Mesendoderm (in vitro differentiated cells): ENCODE data around the gene TMEM39A. TPM values are rescaled to one million over a fixed set of nuclear protein-coding genes. Genes with fewer than 3 reads are reported as not detected.

Experiments
- DNase-seq: peaks from one replicate; pipeline ENCODE4 v3.0.0; 2013
- H2AK5ac ChIP-seq: 2 replicates; pipeline ENCODE4 v1.6.1; 2013; ENCODE audit warnings: low read length, inconsistent platforms
- H2BK120ac ChIP-seq: 2 replicates; pipeline ENCODE4 v1.6.1; 2013; ENCODE audit warnings: low read depth, mild to moderate bottlenecking, low read length, moderate library complexity, mixed read lengths
- H2BK15ac ChIP-seq: replicated peaks from 2 replicates; pipeline ENCODE4 v1.6.1; 2013; ENCODE audit warnings: low read depth, mild to moderate bottlenecking, moderate library complexity
- H2BK5ac ChIP-seq: 2 replicates; pipeline ENCODE4 v1.6.1; 2013; ENCODE audit warnings: low read length, inconsistent platforms
- H3K18ac ChIP-seq: 2 replicates; pipeline ENCODE4 v1.6.1; 2013; ENCODE audit warnings: mild to moderate bottlenecking, low read length, mixed read lengths
- H3K23ac ChIP-seq: one replicate; pipeline ENCODE4 v1.6.1; 2013; ENCODE audit warnings: low read length
- H3K27ac ChIP-seq: 2 replicates; pipeline ENCODE4 v1.5.1; 2013; ENCODE audit warnings: low read depth, mild to moderate bottlenecking, inconsistent platforms, low read length, moderate library complexity
- H3K27me3 ChIP-seq: 2 replicates; pipeline ENCODE4 v1.6.1; 2013; ENCODE audit warnings: low read length, control low read depth, mild to moderate bottlenecking, inconsistent platforms; ENCODE audit not compliant: insufficient read depth, poor library complexity
- H3K36me3 ChIP-seq: 2 replicates; pipeline ENCODE4 v1.6.1; 2013; ENCODE audit warnings: low read length, inconsistent platforms; ENCODE audit not compliant: control insufficient read depth, insufficient read depth
- H3K4ac ChIP-seq: one replicate; pipeline ENCODE4 v1.6.1; 2013; ENCODE audit warnings: low read depth, mild to moderate bottlenecking, low read length, moderate library complexity
- H3K4me1 ChIP-seq: 2 replicates; pipeline ENCODE4 v1.6.1; 2013; ENCODE audit warnings: low read depth, low read length, inconsistent platforms; ENCODE audit not compliant: control insufficient read depth
- H3K4me2 ChIP-seq: 2 replicates; pipeline ENCODE4 v1.6.1; 2013; ENCODE audit warnings: low read length
- H3K4me3 ChIP-seq: 2 replicates; pipeline ENCODE4 v1.5.1; 2013; ENCODE audit warnings: mild to moderate bottlenecking, low read length
- H3K56ac ChIP-seq: one replicate; pipeline ENCODE4 v1.6.1; 2013; ENCODE audit warnings: low read length
- H3K79me1 ChIP-seq: 2 replicates; pipeline ENCODE4 v1.6.1; 2013; ENCODE audit warnings: low read length, inconsistent platforms
- H3K79me2 ChIP-seq: 2 replicates; pipeline ENCODE4 v1.6.1; 2013; ENCODE audit warnings: mild to moderate bottlenecking, low read length; ENCODE audit not compliant: control insufficient read depth, insufficient read depth
- H3K9ac ChIP-seq: 2 replicates; pipeline ENCODE4 v1.6.1; 2013; ENCODE audit warnings: low read length, inconsistent platforms
- H4K5ac ChIP-seq: one replicate; pipeline ENCODE4 v1.6.1; 2013; ENCODE audit warnings: low read length
- H4K8ac ChIP-seq: one replicate; pipeline ENCODE4 v1.6.1; 2013; ENCODE audit warnings: low read depth, mild to moderate bottlenecking, control low read depth, low read length, moderate library complexity
- WGBS: extraction: QIAGEN DNeasy Blood & Tissue Kit; methylation state at CpG from one replicate; pipeline ENCODE4 v1.1.7; 2013; ENCODE audit warnings: low lambda C conversion rate, missing lambda C conversion rate; ENCODE audit not compliant: insufficient coverage; ENCODE audit errors: extremely low coverage; 5-methylcytosine and 5-hydroxymethylcytosine counted together
- polyA plus RNA-seq, 2 experiments: library from polyadenylated mRNA; stranded (reverse); fragments of 200-250 nt; gene quantifications; one replicate each; pipeline ENCODE4 v1.2.3, GENCODE V29; 2013

The TMEM39A gene, protein sequence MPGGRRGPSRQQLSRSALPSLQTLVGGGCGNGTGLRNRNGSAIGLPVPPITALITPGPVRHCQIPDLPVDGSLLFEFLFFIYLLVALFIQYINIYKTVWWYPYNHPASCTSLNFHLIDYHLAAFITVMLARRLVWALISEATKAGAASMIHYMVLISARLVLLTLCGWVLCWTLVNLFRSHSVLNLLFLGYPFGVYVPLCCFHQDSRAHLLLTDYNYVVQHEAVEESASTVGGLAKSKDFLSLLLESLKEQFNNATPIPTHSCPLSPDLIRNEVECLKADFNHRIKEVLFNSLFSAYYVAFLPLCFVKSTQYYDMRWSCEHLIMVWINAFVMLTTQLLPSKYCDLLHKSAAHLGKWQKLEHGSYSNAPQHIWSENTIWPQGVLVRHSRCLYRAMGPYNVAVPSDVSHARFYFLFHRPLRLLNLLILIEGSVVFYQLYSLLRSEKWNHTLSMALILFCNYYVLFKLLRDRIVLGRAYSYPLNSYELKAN
- 16.6 TPM for polyA plus RNA-seq (2013, experiment 1 of 2)
- 15.9 TPM for polyA plus RNA-seq (2013, experiment 2 of 2)

GRCh38 chr3:119463171-119464169 lies at the start of gene TMEM39A:
Gene TMEM39A, minus strand, starts transcription at chr3:119463615. Its CDS starts 1,541 bp downstream, at chr3:119462074.
- H3K27ac ChIP-seq: no peak within 1 kb of the TSS
- WGBS: no CpG with 5 or more reads among the region's 51 CpGs
- DNase-seq: peak; percentile 99
- H2BK15ac ChIP-seq: no peak within 1 kb of the TSS
- H3K27me3 ChIP-seq: no peaks in the 10 kb centered on the region
- H3K79me1 ChIP-seq: peaks cover 2% of the 10 kb centered on the region
- peaks cover 18% of the 10 kb centered on the region for H3K79me2 ChIP-seq
- H3K4me3 ChIP-seq: peak within 1 kb of the TSS; percentile 68
- peak within 1 kb of the TSS; percentile 95 for H3K56ac ChIP-seq
- peak within 1 kb of the TSS; percentile 79 for H3K4me2 ChIP-seq
- peak within 1 kb of the TSS; percentile 78 for H3K9ac ChIP-seq
- no peak within 1 kb of the TSS for H3K23ac ChIP-seq
- no peaks in the 10 kb centered on the region for H3K36me3 ChIP-seq
- H3K4me1 ChIP-seq: peaks cover 5% of the 10 kb centered on the region
- peak within 1 kb of the TSS; percentile 90 for H2AK5ac ChIP-seq
- H3K18ac ChIP-seq: no peak within 1 kb of the TSS
- no peak within 1 kb of the TSS for H2BK120ac ChIP-seq
- H4K5ac ChIP-seq: peak within 1 kb of the TSS; percentile 71
- H2BK5ac ChIP-seq: no peak within 1 kb of the TSS
- H3K4ac ChIP-seq: peak within 1 kb of the TSS; percentile 62
- H4K8ac ChIP-seq: no peak within 1 kb of the TSS

DNA sequence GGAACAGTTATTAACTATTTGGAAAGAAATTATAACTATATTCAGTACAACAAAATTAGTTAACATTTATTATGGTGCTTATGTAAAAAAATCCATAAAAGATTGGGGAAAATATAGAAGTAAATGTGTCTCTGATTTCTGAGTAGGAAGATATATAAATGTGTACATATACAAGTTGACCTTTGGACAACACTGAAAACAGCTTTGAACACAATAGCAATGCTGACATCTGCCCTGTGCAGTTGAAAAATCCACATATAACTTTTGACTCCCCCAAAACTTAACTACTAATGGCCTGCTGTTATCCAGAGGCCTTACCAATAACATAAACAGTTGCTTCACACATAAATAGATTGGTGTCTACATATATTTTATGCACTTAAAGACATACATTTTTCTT lies 47.3 kb upstream of the TMEM39A start:
- Histone ChIP-seq H3K27me3 (no peaks in the 10 kb centered on the region), H2BK5ac (no peak overlapping the region), H3K9ac (no peak overlapping the region), H2BK15ac (no peak overlapping the region), H3K18ac (no peak overlapping the region), H3K4me2 (no peak overlapping the region), H3K4me1 (no peaks in the 10 kb centered on the region), H3K4ac (no peak overlapping the region), H3K79me2 (no peaks in the 10 kb centered on the region), H3K36me3 (no peaks in the 10 kb centered on the region), H2AK5ac (no peak overlapping the region), H2BK120ac (no peak overlapping the region), H3K56ac (no peak overlapping the region), H4K5ac (no peak overlapping the region), H3K23ac (no peak overlapping the region), H3K79me1 (no peaks in the 10 kb centered on the region), H4K8ac (no peak overlapping the region), H3K27ac (no peak overlapping the region), H3K4me3 (no peak overlapping the region)
- DNase-seq: no peak

GRCh38 chr3:119508172-119508845 lies 44.9 kb upstream of the TMEM39A start:
- WGBS: no CpG with 5 or more reads among the region's 1 CpG
- Histone ChIP-seq H3K36me3 (no peaks in the 10 kb centered on the region), H3K56ac (no peak overlapping the region), H2BK5ac (no peak overlapping the region), H3K4me3 (no peak overlapping the region), H4K8ac (no peak overlapping the region), H3K27me3 (no peaks in the 10 kb centered on the region), H3K4me2 (no peak overlapping the region), H3K9ac (no peak overlapping the region), H3K23ac (no peak overlapping the region), H3K27ac (no peak overlapping the region), H3K4me1 (no peaks in the 10 kb centered on the region), H2BK120ac (no peak overlapping the region), H3K18ac (no peak overlapping the region), H3K79me2 (no peaks in the 10 kb centered on the region), H2BK15ac (no peak overlapping the region), H2AK5ac (no peak overlapping the region), H3K4ac (no peak overlapping the region), H4K5ac (no peak overlapping the region), H3K79me1 (peaks cover 3% of the 10 kb centered on the region)
- no peak for DNase-seq

DNA sequence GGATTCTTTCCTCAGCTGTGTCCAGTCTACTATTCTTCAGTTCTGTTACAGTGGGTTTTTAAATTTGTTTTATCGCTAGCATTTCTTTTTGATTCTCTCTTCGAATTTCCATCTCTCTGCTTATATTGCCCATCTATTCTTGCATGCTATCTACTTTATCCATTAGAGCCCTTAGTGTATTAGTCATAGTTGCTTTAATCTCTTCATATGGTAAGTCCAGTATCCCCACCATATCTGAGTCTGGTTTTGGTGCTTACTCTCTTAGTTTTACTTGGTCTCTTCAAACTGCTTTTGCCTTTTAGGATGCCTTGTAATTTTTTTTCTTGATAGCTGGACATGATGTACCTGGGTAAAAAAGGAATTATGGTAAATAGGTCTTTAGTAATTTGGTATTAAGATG lies 44.0 kb upstream of the TMEM39A start:
- Histone ChIP-seq H3K4me2 (no peak overlapping the region), H3K36me3 (no peaks in the 10 kb centered on the region), H3K79me2 (no peaks in the 10 kb centered on the region), H3K4me3 (no peak overlapping the region), H3K9ac (no peak overlapping the region), H3K23ac (no peak overlapping the region), H4K8ac (no peak overlapping the region), H2AK5ac (no peak overlapping the region), H3K27ac (no peak overlapping the region), H4K5ac (no peak overlapping the region), H3K27me3 (no peaks in the 10 kb centered on the region), H2BK5ac (no peak overlapping the region), H3K56ac (no peak overlapping the region), H3K79me1 (peaks cover 3% of the 10 kb centered on the region), H3K18ac (no peak overlapping the region), H3K4ac (no peak overlapping the region), H2BK120ac (no peak overlapping the region), H2BK15ac (no peak overlapping the region), H3K4me1 (no peaks in the 10 kb centered on the region)
- WGBS: no CpG with 5 or more reads among the region's 2 CpGs
- no peak for DNase-seq

- H4K5ac ChIP-seq: no peak overlapping the region
- no peak overlapping the region for H2BK15ac ChIP-seq
- H3K36me3 ChIP-seq: no peaks in the 10 kb centered on the region
- no peak overlapping the region for H2BK5ac ChIP-seq
- H3K4me2 ChIP-seq: no peak overlapping the region
- H2AK5ac ChIP-seq: no peak overlapping the region
- no peaks in the 10 kb centered on the region for H3K27me3 ChIP-seq
- WGBS: no CpG with 5 or more reads among the region's 4 CpGs
- H3K4ac ChIP-seq: no peak overlapping the region
- H2BK120ac ChIP-seq: no peak overlapping the region
- no peak overlapping the region for H3K9ac ChIP-seq
- H3K79me1 ChIP-seq: peaks cover 3% of the 10 kb centered on the region
- H3K27ac ChIP-seq: no peak overlapping the region
- no peaks in the 10 kb centered on the region for H3K4me1 ChIP-seq
- no peaks in the 10 kb centered on the region for H3K79me2 ChIP-seq
- H3K23ac ChIP-seq: no peak overlapping the region
- no peak overlapping the region for H3K18ac ChIP-seq
- H4K8ac ChIP-seq: no peak overlapping the region
- no peak for DNase-seq
- H3K4me3 ChIP-seq: no peak overlapping the region
- H3K56ac ChIP-seq: no peak overlapping the region
Observed at GRCh38 chr3:119506631-119507030, 43.2 kb upstream of the TMEM39A start.
